NCI-H1436 treated with DMSO at 0.1 percent for 48 hours (cell line): ENCODE results near the gene MAP2.

ENCODE experiments used
- DNase-seq: peaks from one replicate; lab custom pipeline; 2025; lab: John Stamatoyannopoulos, UW

Gene MAP2

GRCh38 chr2:209425471-209426071, 1.7 kb downstream of the MAP2 start:
- peak; percentile 17 for DNase-seq

GRCh38 chr2:209426432-209426831, 2.6 kb downstream of the MAP2 start:
- no peak for DNase-seq

- no peak for DNase-seq
These were observed 7.9 kb downstream of the MAP2 start for GRCh38 chr2:209431701-209432100.

- no peak for DNase-seq
These were observed 17.7 kb downstream of the MAP2 start for GRCh38 chr2:209441541-209441940.

- DNase-seq = no peak
These were observed 19.1 kb downstream of the MAP2 start for GRCh38 chr2:209442939-209443338.

- no peak for DNase-seq
These were observed 21.6 kb downstream of the MAP2 start for GRCh38 chr2:209445485-209445884.

- peak; percentile 13 for DNase-seq
These were observed 27.5 kb downstream of the MAP2 start for GRCh38 chr2:209451209-209451834.

- DNase-seq = no peak
These were observed 32.6 kb downstream of the MAP2 start for GRCh38 chr2:209456489-209456888.

GRCh38 chr2:209458008-209458979, 34.4 kb downstream of the MAP2 start:
- no peak for DNase-seq

- no peak for DNase-seq
These were observed 35.5 kb downstream of the MAP2 start for GRCh38 chr2:209459359-209459758.

GRCh38 chr2:209460151-209460761, 36.4 kb downstream of the MAP2 start:
- DNase-seq = no peak

GRCh38 chr2:209463226-209463625, 39.4 kb downstream of the MAP2 start:
- no peak for DNase-seq

- DNase-seq = no peak
These were observed 40.0 kb downstream of the MAP2 start for GRCh38 chr2:209463835-209464234.

- no peak for DNase-seq
These were observed 45.0 kb downstream of the MAP2 start for GRCh38 chr2:209468846-209469245.

- no peak for DNase-seq
These were observed 45.6 kb downstream of the MAP2 start for GRCh38 chr2:209469481-209469880.

- DNase-seq = no peak
These were observed 46.6 kb downstream of the MAP2 start for GRCh38 chr2:209470466-209470865.

- DNase-seq = no peak
These were observed 47.2 kb downstream of the MAP2 start for GRCh38 chr2:209471037-209471436.

- peak; percentile 80 for DNase-seq
These were observed 48.4 kb downstream of the MAP2 start for GRCh38 chr2:209472112-209472832.

- DNase-seq = no peak
These were observed 49.0 kb downstream of the MAP2 start for GRCh38 chr2:209472871-209473270.

GRCh38 chr2:209473930-209474419, 50.1 kb downstream of the MAP2 start:
- DNase-seq = no peak

- no peak for DNase-seq
These were observed 51.1 kb downstream of the MAP2 start for GRCh38 chr2:209474960-209475359.
